IMR-90 (cell line): ENCODE results near the gene PCK1. TPM values are rescaled to one million over a fixed set of nuclear protein-coding genes. Genes with fewer than 3 reads are reported as not detected.

Source experiments
- ATAC-seq: fragments of 200-7000 bp; cut with Tn5 transposase; 2 replicates; pipeline ENCODE4 v1.9.1; 2020; ENCODE audit warnings: low read depth, mild to moderate bottlenecking, moderate library complexity
- BruUV-seq: library from RNA; stranded (reverse); fragments of 400-500 nt; replicated peaks from 2 replicates; lab custom pipeline; 2021; lab: Mats Ljungman, UMichigan
- CTCF ChIA-PET: fragments of 300-600 bp; formaldehyde crosslinking; extraction: SDS; loops from one replicate; lab custom pipeline; 2021; ENCODE audit warnings: antibody characterized with exemption; lab: Yijun Ruan, JAX
- POLR2A ChIA-PET: fragments of 300-600 bp; sonication (Branson Sonifier 250); formaldehyde crosslinking; loops from one replicate; lab custom pipeline; 2022; ENCODE audit warnings: antibody characterized with exemption; ENCODE audit not compliant: unreplicated experiment; lab: Charles Lee
- DNase-seq: peaks from one replicate; pipeline ENCODE4 v3.0.0; 2013
- H2AFZ ChIP-seq: replicated peaks from 2 replicates; pipeline ENCODE3; 2013; ENCODE audit warnings: low read length, mild to moderate bottlenecking; ENCODE audit not compliant: poor library complexity
- H2AK5ac ChIP-seq: 2 replicates; pipeline ENCODE4 v1.6.1; 2013; ENCODE audit warnings: low read depth, low read length, inconsistent platforms
- H2AK9ac ChIP-seq: replicated peaks from 2 replicates; pipeline ENCODE3; 2013; ENCODE audit warnings: mild to moderate bottlenecking, low read depth, low read length, moderate library complexity; ENCODE audit not compliant: poor library complexity
- H2BK120ac ChIP-seq: 2 replicates; pipeline ENCODE4 v1.6.1; 2013; ENCODE audit warnings: low read depth, low read length, inconsistent platforms
- H2BK15ac ChIP-seq: 3 replicates; pipeline ENCODE4 v1.6.1; 2013; ENCODE audit warnings: low read depth, low read length, inconsistent platforms
- H2BK20ac ChIP-seq: 2 replicates; pipeline ENCODE4 v1.6.1; 2013; ENCODE audit warnings: low read depth, mild to moderate bottlenecking, inconsistent platforms, low read length, moderate library complexity
- H2BK5ac ChIP-seq: 2 replicates; pipeline ENCODE4 v1.6.1; 2013; ENCODE audit warnings: mild to moderate bottlenecking, low read depth, low read length, inconsistent platforms; ENCODE audit not compliant: poor library complexity, severe bottlenecking
- H3K14ac ChIP-seq: replicated peaks from 2 replicates; pipeline ENCODE4 v1.6.1; 2013; ENCODE audit warnings: low read depth, low read length, inconsistent platforms
- H3K18ac ChIP-seq: 2 replicates; pipeline ENCODE4 v1.6.1; 2013; ENCODE audit warnings: low read depth, low read length, control low read depth
- H3K23ac ChIP-seq: 2 replicates; pipeline ENCODE4 v1.6.1; 2013; ENCODE audit warnings: low read depth, low read length, inconsistent platforms
- H3K27ac ChIP-seq: 2 replicates; pipeline ENCODE4 v1.5.1; 2013; ENCODE audit warnings: mild to moderate bottlenecking, control low read depth, low read length; ENCODE audit not compliant: insufficient read depth
- H3K27me3 ChIP-seq: 2 replicates; pipeline ENCODE4 v1.6.1; 2013; ENCODE audit warnings: low read length; ENCODE audit not compliant: control insufficient read depth, insufficient read depth
- H3K36me3 ChIP-seq: 2 replicates; pipeline ENCODE4 v1.6.1; 2013; ENCODE audit warnings: low read length, mixed read lengths; ENCODE audit not compliant: control insufficient read depth, insufficient read depth
- H3K4ac ChIP-seq: 2 replicates; pipeline ENCODE4 v1.6.1; 2013; ENCODE audit warnings: low read depth, low read length, inconsistent platforms
- H3K4me1 ChIP-seq: 2 replicates; pipeline ENCODE4 v1.6.1; 2013; ENCODE audit warnings: low read length, mixed read lengths; ENCODE audit not compliant: control insufficient read depth, insufficient read depth
- H3K4me2 ChIP-seq: 2 replicates; pipeline ENCODE4 v1.6.1; 2013; ENCODE audit warnings: low read depth, mild to moderate bottlenecking, control low read depth, low read length, moderate library complexity
- H3K4me3 ChIP-seq: 2 replicates; pipeline ENCODE4 v1.5.1; 2013; ENCODE audit warnings: low read depth, mild to moderate bottlenecking, control low read depth, low read length, moderate library complexity; ENCODE audit not compliant: insufficient read depth
- H3K56ac ChIP-seq: 2 replicates; pipeline ENCODE4 v1.6.1; 2013; ENCODE audit warnings: low read length, inconsistent platforms; ENCODE audit not compliant: insufficient read depth; ENCODE audit errors: extremely low read depth
- H3K79me1 ChIP-seq, 2 experiments: 2 replicates each; pipeline ENCODE4 v1.6.1; 2013; ENCODE audit warnings: low read length in 2 of 2, inconsistent platforms in 1 of 2, low read depth in 1 of 2
- H3K9ac ChIP-seq: 2 replicates; pipeline ENCODE4 v1.6.1; 2013; ENCODE audit warnings: low read depth, low read length, control low read depth
- H3K9me1 ChIP-seq: 2 replicates; pipeline ENCODE4 v1.6.1; 2013; ENCODE audit warnings: low read length, inconsistent platforms; ENCODE audit not compliant: insufficient read depth
- H3K9me3 ChIP-seq: 2 replicates; pipeline ENCODE4 v1.6.1; 2013; ENCODE audit warnings: low read length; ENCODE audit not compliant: control insufficient read depth, insufficient read depth
- H4K20me1 ChIP-seq: 2 replicates; pipeline ENCODE4 v1.6.1; 2013; ENCODE audit warnings: low read length, inconsistent platforms; ENCODE audit not compliant: insufficient read depth
- H4K5ac ChIP-seq: 2 replicates; pipeline ENCODE4 v1.6.1; 2013; ENCODE audit warnings: mild to moderate bottlenecking, low read depth, low read length, control low read depth
- H4K8ac ChIP-seq, 2 experiments: 2 replicates each; pipeline ENCODE4 v1.6.1; 2013; ENCODE audit warnings: low read depth in 2 of 2, low read length in 2 of 2, control low read depth in 1 of 2, inconsistent platforms in 1 of 2
- H4K91ac ChIP-seq: 2 replicates; pipeline ENCODE4 v1.6.1; 2013; ENCODE audit warnings: low read depth, low read length, inconsistent platforms; ENCODE audit not compliant: insufficient read depth
- BHLHE40 ChIP-seq: fragments of 150-350 bp; IDR thresholded peaks from 2 replicates; pipeline ENCODE4 v1.6.1; 2016; ENCODE audit warnings: mild to moderate bottlenecking, low read depth, low read length
- CEBPB ChIP-seq: IDR thresholded peaks from 2 replicates; pipeline ENCODE4 v1.6.1; 2012; ENCODE audit warnings: low read depth, low read length, improper control_type of control experiment
- CHD1 ChIP-seq: IDR thresholded peaks from 2 replicates; pipeline ENCODE4 v1.6.1; 2012; ENCODE audit warnings: low read depth, low read length, improper control_type of control experiment
- FOS ChIP-seq: fragments of 150-350 bp; IDR thresholded peaks from 2 replicates; pipeline ENCODE4 v1.6.1; 2016; ENCODE audit warnings: low read depth, low read length
- MAFK ChIP-seq: IDR thresholded peaks from 2 replicates; pipeline ENCODE4 v1.6.1; 2012; ENCODE audit warnings: low read depth, low read length, improper control_type of control experiment
- MAZ ChIP-seq: IDR thresholded peaks from 2 replicates; pipeline ENCODE4 v1.6.1; 2012; ENCODE audit warnings: low read depth, mild to moderate bottlenecking, low read length, improper control_type of control experiment, moderate library complexity, borderline replicate concordance
- MXI1 ChIP-seq: IDR thresholded peaks from 2 replicates; pipeline ENCODE4 v1.6.1; 2012; ENCODE audit warnings: low read depth, mild to moderate bottlenecking, low read length, moderate library complexity, borderline replicate concordance
- NFE2L2 ChIP-seq: fragments of 150-350 bp; IDR thresholded peaks from 2 replicates; pipeline ENCODE4 v1.6.1; 2016; ENCODE audit warnings: low read depth, mild to moderate bottlenecking, low read length
- POLR2A ChIP-seq: IDR thresholded peaks from 2 replicates; pipeline ENCODE4 v1.6.1; 2012; ENCODE audit warnings: mild to moderate bottlenecking, low read depth, low read length
- RAD21 ChIP-seq: IDR thresholded peaks from 2 replicates; pipeline ENCODE4 v1.6.1; 2012; ENCODE audit warnings: low read length, improper control_type of control experiment
- RCOR1 ChIP-seq: IDR thresholded peaks from 2 replicates; pipeline ENCODE4 v1.6.1; 2012; ENCODE audit warnings: mild to moderate bottlenecking, low read length, improper control_type of control experiment; ENCODE audit not compliant: insufficient replicate concordance
- RFX5 ChIP-seq: IDR thresholded peaks from 2 replicates; pipeline ENCODE4 v1.8.0; 2012; ENCODE audit warnings: low read depth, mild to moderate bottlenecking, low read length, moderate library complexity
- SMC3 ChIP-seq: fragments of 150-350 bp; IDR thresholded peaks from 2 replicates; pipeline ENCODE4 v1.6.1; 2016; ENCODE audit warnings: low read depth, mild to moderate bottlenecking, antibody characterized with exemption, low read length, moderate library complexity
- WGBS, 2 experiments: methylation state at CpG; one replicate each; pipeline versions ENCODE4 v1.1.5 to v1.1.7; 2013; ENCODE audit warnings: missing lambda C conversion rate in 2 of 2; ENCODE audit not compliant: insufficient read length in 1 of 2; ENCODE audit errors: extremely low coverage in 2 of 2; 5-methylcytosine and 5-hydroxymethylcytosine counted together
- dilution Hi-C: fragments of 300-500 bp; cut with HindIII; formaldehyde crosslinking; loops from one replicate; pipeline ENCODE4 v1.14.3; 2018; ENCODE audit warnings: low sequenced_read_pairs; ENCODE audit not compliant: unreplicated experiment
- in situ Hi-C: fragments of 300-500 bp; cut with MboI; formaldehyde crosslinking; loops from 3 replicates; pipeline ENCODE4 v1.14.3; 2019; ENCODE audit warnings: low sequenced_read_pairs, inconsistent platforms, mixed read lengths
- intact Hi-C: fragments of 100-400 bp; cut with micrococcal nuclease; formaldehyde crosslinking; loops from 2 replicates; pipeline ENCODE4 v1.10.0; 2022
- polyA plus RNA-seq, 3 experiments: library from polyadenylated mRNA; depleted of rRNA; stranded (reverse); fragments of >200 nt; gene quantifications; 2 replicates each; pipeline ENCODE4 v1.2.3, GENCODE V29; 2012; ENCODE audit warnings: low replicate concordance in 1 of 3
- total RNA-seq: library from RNA; depleted of rRNA; stranded (reverse); fragments of >200 nt; gene quantifications from 2 replicates; pipeline ENCODE4 v1.2.3, GENCODE V29; 2012
- TF ChIP-seq, protein P1 (sequence below): fragments of 150-350 bp; IDR thresholded peaks from 2 replicates; pipeline ENCODE4 v1.6.1; 2017; ENCODE audit warnings: mild to moderate bottlenecking, antibody characterized with exemption, low read length, low read depth
- TF ChIP-seq, protein P2 (sequence below): conservative IDR thresholded peaks from 2 replicates; pipeline ENCODE4 v1.5.1; 2012; ENCODE audit warnings: mild to moderate bottlenecking, low read depth, low read length, improper control_type of control experiment
- TF ChIP-seq, protein P3 (sequence below): fragments of 150-350 bp; IDR thresholded peaks from 2 replicates; pipeline ENCODE4 v1.6.1; 2016; ENCODE audit warnings: low read depth, mild to moderate bottlenecking, low read length, moderate library complexity, borderline replicate concordance

PCK1 gene
- total and polyA plus RNA-seq, 2 of the 4 experiments (the other 2 are of a cell fraction) = not detected

DNA sequence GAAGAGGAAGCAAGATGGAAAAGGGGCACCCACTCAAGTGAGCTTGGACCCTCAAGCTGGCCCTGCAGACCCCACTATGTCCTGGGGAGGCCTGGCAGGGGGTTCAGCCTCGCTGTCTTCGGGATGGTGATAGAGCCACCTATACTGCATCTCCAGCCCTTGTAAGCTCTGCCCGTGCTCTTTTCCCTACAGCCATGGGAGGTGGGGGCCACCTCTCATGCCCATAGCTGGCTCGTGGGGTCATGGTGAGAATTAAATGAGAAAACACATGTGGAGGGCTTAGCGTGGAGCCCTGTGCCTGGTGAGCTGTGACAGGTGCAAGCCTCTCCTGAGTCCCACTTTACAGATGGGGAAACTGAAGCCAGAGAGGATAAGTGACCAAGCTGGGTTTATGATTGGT lies 27.7 kb downstream of the PCK1 start:
- Histone ChIP-seq H4K5ac (no peak overlapping the region), H3K9me3 (peaks cover 5% of the 10 kb centered on the region)
- WGBS, 2 experiments = no CpG with 5 or more reads among the region's 5 CpGs

More for the DNA sequence above, 27.7 kb downstream of the PCK1 start:
- Histone ChIP-seq H3K4me1 (no peaks in the 10 kb centered on the region), H4K91ac (no peak overlapping the region), H2BK20ac (no peak overlapping the region), H2BK15ac (no peak overlapping the region), H3K9me1 (no peaks in the 10 kb centered on the region), H3K27me3 (peaks cover 14% of the 10 kb centered on the region), H4K8ac (no peak overlapping the region), H3K9ac (no peak overlapping the region), H2BK120ac (no peak overlapping the region), H2AFZ (no peak overlapping the region), H3K4me3 (no peak overlapping the region), H3K79me1 (no peaks in the 10 kb centered on the region), H2AK5ac (no peak overlapping the region), H2AK9ac (no peak overlapping the region), H3K18ac (no peak overlapping the region), H3K4ac (no peak overlapping the region), H3K14ac (no peak overlapping the region), H3K4me2 (no peak overlapping the region), H4K20me1 (no peaks in the 10 kb centered on the region), H3K36me3 (no peaks in the 10 kb centered on the region), H3K56ac (no peak overlapping the region), H2BK5ac (no peak overlapping the region), H3K27ac (no peak overlapping the region), H3K23ac (no peak overlapping the region)
- no TSS peak for BruUV-seq
- dilution Hi-C loops = no loop called here
- in situ Hi-C loops = no loop called here
- intact Hi-C loops = no loop called here
- ChIA-PET POLR2A (no interaction called here), CTCF (no interaction called here)
- DNase-seq = no peak
- no peak for ATAC-seq
- TF ChIP-seq NFE2L2 (no peak), POLR2A (no peak), RAD21 (no peak), CHD1 (no peak), MXI1 (no peak), CEBPB (no peak), MAFK (no peak), BHLHE40 (no peak), RCOR1 (no peak), SMC3 (no peak), FOS (no peak), RFX5 (no peak), MAZ (no peak)
- TF ChIP-seq, protein P1, sequence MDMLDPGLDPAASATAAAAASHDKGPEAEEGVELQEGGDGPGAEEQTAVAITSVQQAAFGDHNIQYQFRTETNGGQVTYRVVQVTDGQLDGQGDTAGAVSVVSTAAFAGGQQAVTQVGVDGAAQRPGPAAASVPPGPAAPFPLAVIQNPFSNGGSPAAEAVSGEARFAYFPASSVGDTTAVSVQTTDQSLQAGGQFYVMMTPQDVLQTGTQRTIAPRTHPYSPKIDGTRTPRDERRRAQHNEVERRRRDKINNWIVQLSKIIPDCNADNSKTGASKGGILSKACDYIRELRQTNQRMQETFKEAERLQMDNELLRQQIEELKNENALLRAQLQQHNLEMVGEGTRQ = no peak
- TF ChIP-seq, protein P2, sequence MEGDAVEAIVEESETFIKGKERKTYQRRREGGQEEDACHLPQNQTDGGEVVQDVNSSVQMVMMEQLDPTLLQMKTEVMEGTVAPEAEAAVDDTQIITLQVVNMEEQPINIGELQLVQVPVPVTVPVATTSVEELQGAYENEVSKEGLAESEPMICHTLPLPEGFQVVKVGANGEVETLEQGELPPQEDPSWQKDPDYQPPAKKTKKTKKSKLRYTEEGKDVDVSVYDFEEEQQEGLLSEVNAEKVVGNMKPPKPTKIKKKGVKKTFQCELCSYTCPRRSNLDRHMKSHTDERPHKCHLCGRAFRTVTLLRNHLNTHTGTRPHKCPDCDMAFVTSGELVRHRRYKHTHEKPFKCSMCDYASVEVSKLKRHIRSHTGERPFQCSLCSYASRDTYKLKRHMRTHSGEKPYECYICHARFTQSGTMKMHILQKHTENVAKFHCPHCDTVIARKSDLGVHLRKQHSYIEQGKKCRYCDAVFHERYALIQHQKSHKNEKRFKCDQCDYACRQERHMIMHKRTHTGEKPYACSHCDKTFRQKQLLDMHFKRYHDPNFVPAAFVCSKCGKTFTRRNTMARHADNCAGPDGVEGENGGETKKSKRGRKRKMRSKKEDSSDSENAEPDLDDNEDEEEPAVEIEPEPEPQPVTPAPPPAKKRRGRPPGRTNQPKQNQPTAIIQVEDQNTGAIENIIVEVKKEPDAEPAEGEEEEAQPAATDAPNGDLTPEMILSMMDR = no peak
- TF ChIP-seq, protein P3, sequence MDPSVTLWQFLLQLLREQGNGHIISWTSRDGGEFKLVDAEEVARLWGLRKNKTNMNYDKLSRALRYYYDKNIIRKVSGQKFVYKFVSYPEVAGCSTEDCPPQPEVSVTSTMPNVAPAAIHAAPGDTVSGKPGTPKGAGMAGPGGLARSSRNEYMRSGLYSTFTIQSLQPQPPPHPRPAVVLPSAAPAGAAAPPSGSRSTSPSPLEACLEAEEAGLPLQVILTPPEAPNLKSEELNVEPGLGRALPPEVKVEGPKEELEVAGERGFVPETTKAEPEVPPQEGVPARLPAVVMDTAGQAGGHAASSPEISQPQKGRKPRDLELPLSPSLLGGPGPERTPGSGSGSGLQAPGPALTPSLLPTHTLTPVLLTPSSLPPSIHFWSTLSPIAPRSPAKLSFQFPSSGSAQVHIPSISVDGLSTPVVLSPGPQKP = no peak
